ENCODE measurements around the gene PLEKHG2. TPM values are rescaled to one million over a fixed set of nuclear protein-coding genes. Genes with fewer than 3 reads are reported as not detected.
A peak's percentile ranks its signal among the peaks of the same experiment; 100 is the strongest.

The PLEKHG2 gene
- total RNA-seq, 1 donor from 2014 or later = 86.7 TPM

DNA sequence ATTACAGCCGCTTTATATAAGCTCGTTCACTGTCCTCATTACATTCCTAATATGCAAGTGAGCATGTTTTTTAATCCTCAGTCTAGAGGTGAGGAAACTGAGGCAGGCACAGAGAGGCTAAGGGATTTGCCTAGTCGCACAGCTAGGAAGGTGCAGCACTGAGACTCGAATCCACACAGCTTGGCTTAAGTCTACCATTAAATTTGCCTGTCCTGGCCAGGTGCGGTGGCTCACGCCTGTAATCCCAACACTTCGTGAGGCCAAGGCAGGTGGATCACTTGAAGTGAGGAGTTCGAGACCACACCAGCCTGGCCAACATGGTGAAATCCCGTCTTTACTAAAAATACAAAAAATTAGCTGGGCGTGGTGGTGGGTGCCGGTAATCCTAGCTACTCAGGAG is 15.2 kb downstream of the PLEKHG2 start:
- H3K4me1 Mint-ChIP-seq (ENCODE audit: unreplicated experiment) = peaks cover 20% of the 10 kb centered on the region
- H3K9me3 Mint-ChIP-seq = no peaks in the 10 kb centered on the region
- H3K36me3 Mint-ChIP-seq = peaks cover 7% of the 10 kb centered on the region
- no peak overlapping the region for H3K4me3 Mint-ChIP-seq
- H3K27ac Mint-ChIP-seq = no peak overlapping the region
- H3K27me3 Mint-ChIP-seq = no peaks in the 10 kb centered on the region
- TF ChIP-seq, protein P1, sequence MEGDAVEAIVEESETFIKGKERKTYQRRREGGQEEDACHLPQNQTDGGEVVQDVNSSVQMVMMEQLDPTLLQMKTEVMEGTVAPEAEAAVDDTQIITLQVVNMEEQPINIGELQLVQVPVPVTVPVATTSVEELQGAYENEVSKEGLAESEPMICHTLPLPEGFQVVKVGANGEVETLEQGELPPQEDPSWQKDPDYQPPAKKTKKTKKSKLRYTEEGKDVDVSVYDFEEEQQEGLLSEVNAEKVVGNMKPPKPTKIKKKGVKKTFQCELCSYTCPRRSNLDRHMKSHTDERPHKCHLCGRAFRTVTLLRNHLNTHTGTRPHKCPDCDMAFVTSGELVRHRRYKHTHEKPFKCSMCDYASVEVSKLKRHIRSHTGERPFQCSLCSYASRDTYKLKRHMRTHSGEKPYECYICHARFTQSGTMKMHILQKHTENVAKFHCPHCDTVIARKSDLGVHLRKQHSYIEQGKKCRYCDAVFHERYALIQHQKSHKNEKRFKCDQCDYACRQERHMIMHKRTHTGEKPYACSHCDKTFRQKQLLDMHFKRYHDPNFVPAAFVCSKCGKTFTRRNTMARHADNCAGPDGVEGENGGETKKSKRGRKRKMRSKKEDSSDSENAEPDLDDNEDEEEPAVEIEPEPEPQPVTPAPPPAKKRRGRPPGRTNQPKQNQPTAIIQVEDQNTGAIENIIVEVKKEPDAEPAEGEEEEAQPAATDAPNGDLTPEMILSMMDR (conservative IDR thresholded peaks at IDR 0.05) = no peak
- no peak for DNase-seq (ENCODE audit: extremely low spot score, unreplicated experiment)

- no peaks in the 10 kb centered on the region for H3K9me3 Mint-ChIP-seq
- TF ChIP-seq, protein P1 (conservative IDR thresholded peaks at IDR 0.05) = no peak
- H3K36me3 Mint-ChIP-seq = peaks cover 13% of the 10 kb centered on the region
- no peak for DNase-seq (ENCODE audit: extremely low spot score, unreplicated experiment)
- no peaks in the 10 kb centered on the region for H3K27me3 Mint-ChIP-seq
- peak overlapping the region; percentile 70 for H3K27ac Mint-ChIP-seq
- H3K4me3 Mint-ChIP-seq = no peak overlapping the region
- peaks cover 20% of the 10 kb centered on the region for H3K4me1 Mint-ChIP-seq (ENCODE audit: unreplicated experiment)
Observed at GRCh38 chr19:39428283-39429112, 16.0 kb downstream of the PLEKHG2 start.

- Mint-ChIP-seq H3K4me3 (peak overlapping the region; percentile 22), H3K9me3 (no peaks in the 10 kb centered on the region), H3K36me3 (peaks cover 17% of the 10 kb centered on the region), H3K4me1 (ENCODE audit: unreplicated experiment) (peaks cover 25% of the 10 kb centered on the region), H3K27me3 (peaks cover 3% of the 10 kb centered on the region), H3K27ac (peak overlapping the region; percentile 71)
- TF ChIP-seq, protein P1 (conservative IDR thresholded peaks at IDR 0.05) = no peak
- DNase-seq (ENCODE audit: extremely low spot score, unreplicated experiment) = no peak
Observed at GRCh38 chr19:39430675-39431593, 18.5 kb downstream of the PLEKHG2 start.

- no peak for DNase-seq (ENCODE audit: extremely low spot score, unreplicated experiment)
- peaks cover 28% of the 10 kb centered on the region for H3K4me1 Mint-ChIP-seq (ENCODE audit: unreplicated experiment)
- TF ChIP-seq, protein P1 (conservative IDR thresholded peaks at IDR 0.05) = no peak
- H3K36me3 Mint-ChIP-seq = peaks cover 15% of the 10 kb centered on the region
- H3K27me3 Mint-ChIP-seq = peaks cover 8% of the 10 kb centered on the region
- no peak overlapping the region for H3K4me3 Mint-ChIP-seq
- H3K9me3 Mint-ChIP-seq = no peaks in the 10 kb centered on the region
- no peak overlapping the region for H3K27ac Mint-ChIP-seq
Observed at GRCh38 chr19:39432677-39433025, 20.2 kb downstream of the PLEKHG2 start.

DNA sequence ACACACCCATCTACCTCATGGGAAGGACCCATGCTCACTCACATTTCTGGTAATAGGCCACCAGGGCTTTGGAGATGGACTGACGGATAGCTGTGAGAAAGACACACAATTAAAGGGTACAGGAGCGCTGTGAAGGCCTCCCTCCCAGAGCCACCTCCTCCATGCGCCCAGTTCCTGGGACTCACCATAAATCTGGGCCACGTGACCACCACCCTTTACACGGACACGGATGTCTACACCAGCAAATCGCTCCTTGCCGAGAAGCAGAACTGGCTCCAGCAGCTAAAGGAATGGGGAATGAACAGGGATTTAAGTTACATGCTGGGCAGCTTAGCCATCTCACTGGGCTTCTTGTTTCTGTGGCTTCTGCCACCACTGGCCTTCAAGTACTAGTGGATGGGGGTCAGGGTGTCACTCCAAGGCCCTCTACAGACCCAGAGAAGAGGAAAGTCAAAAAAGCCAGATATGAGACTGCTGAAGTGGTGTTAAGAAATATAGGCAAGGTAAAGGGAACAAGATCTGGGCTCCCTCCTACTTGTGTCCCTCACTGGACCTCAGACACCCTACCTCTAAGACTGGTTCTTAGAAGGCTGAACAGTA is 21.1 kb downstream of the PLEKHG2 start:
- TF ChIP-seq, protein P1 (conservative IDR thresholded peaks at IDR 0.05) = no peak
- H3K4me1 Mint-ChIP-seq (ENCODE audit: unreplicated experiment) = peaks cover 23% of the 10 kb centered on the region
- no peaks in the 10 kb centered on the region for H3K9me3 Mint-ChIP-seq
- no peak for DNase-seq (ENCODE audit: extremely low spot score, unreplicated experiment)
- H3K27me3 Mint-ChIP-seq = peaks cover 8% of the 10 kb centered on the region
- peak overlapping the region; percentile 100 for H3K4me3 Mint-ChIP-seq
- peaks cover 15% of the 10 kb centered on the region for H3K36me3 Mint-ChIP-seq
- H3K27ac Mint-ChIP-seq = peak overlapping the region; percentile 69
